Mononuclear cell (primary cell): ENCODE data around the gene HDAC6. TPM values are rescaled to one million over a fixed set of nuclear protein-coding genes. Genes with fewer than 3 reads are reported as not detected.
A peak's percentile ranks its signal among the peaks of the same experiment; 100 is the strongest.

Experiments
- H3K27me3 ChIP-seq: 2 replicates; pipeline ENCODE4 v1.6.0; 2011; ENCODE audit warnings: low read length, control low read depth; ENCODE audit not compliant: insufficient read depth
- H3K4me1 ChIP-seq: 2 replicates; pipeline ENCODE4 v1.5.1; 2011; ENCODE audit warnings: mild to moderate bottlenecking, low read length, control low read depth; ENCODE audit not compliant: insufficient read depth
- H3K4me3 ChIP-seq: 2 replicates; pipeline ENCODE4 v1.5.1; 2011; ENCODE audit warnings: mild to moderate bottlenecking, low read length, moderate library complexity
- H3K9me3 ChIP-seq: 2 replicates; pipeline ENCODE4 v1.5.1; 2011; ENCODE audit warnings: low read depth, mild to moderate bottlenecking, control low read depth, low read length
- total RNA-seq: library from RNA; depleted of rRNA; stranded (reverse); fragments of >200 nt; gene quantifications from one replicate; pipeline ENCODE4 v1.2.3, GENCODE V29; 2012

Gene HDAC6
- total RNA-seq: 21.5 TPM

- Histone ChIP-seq H3K27me3 (no peaks in the 10 kb centered on the region), H3K4me1 (peaks cover 15% of the 10 kb centered on the region), H3K9me3 (no peaks in the 10 kb centered on the region), H3K4me3 (peak within 1 kb of the TSS; percentile 70)
These were observed at the start of gene HDAC6 for GRCh38 chrX:48801280-48802088. Gene HDAC6 (plus strand): TSS chrX:48802067. CDS start chrX:48802693, 626 bp downstream.

GRCh38 chrX:48752498-48752897 lies 49.4 kb upstream of the HDAC6 start:
- Histone ChIP-seq H3K4me1 (no peaks in the 10 kb centered on the region), H3K9me3 (no peaks in the 10 kb centered on the region), H3K4me3 (no peak overlapping the region), H3K27me3 (no peaks in the 10 kb centered on the region)

- no peaks in the 10 kb centered on the region for H3K27me3 ChIP-seq
- H3K4me3 ChIP-seq: no peak overlapping the region
- no peaks in the 10 kb centered on the region for H3K4me1 ChIP-seq
- no peaks in the 10 kb centered on the region for H3K9me3 ChIP-seq
These were observed 48.1 kb upstream of the HDAC6 start for GRCh38 chrX:48753708-48754228.

GRCh38 chrX:48754238-48754637 lies 47.6 kb upstream of the HDAC6 start:
- H3K4me1 ChIP-seq: no peaks in the 10 kb centered on the region

GRCh38 chrX:48761674-48762471 lies 40.0 kb upstream of the HDAC6 start, which contains the start of gene GLOD5:
Gene GLOD5 (plus strand): TSS chrX:48761747. CDS start chrX:48761791, 44 bp downstream.
- H3K4me3 ChIP-seq: no peak within 1 kb of the TSS
- no peaks in the 10 kb centered on the region for H3K27me3 ChIP-seq
- H3K4me1 ChIP-seq: no peaks in the 10 kb centered on the region
- no peaks in the 10 kb centered on the region for H3K9me3 ChIP-seq

More at GRCh38 chrX:48754238-48754637, 47.6 kb upstream of the HDAC6 start:
- Histone ChIP-seq H3K27me3 (no peaks in the 10 kb centered on the region), H3K4me3 (no peak overlapping the region), H3K9me3 (no peaks in the 10 kb centered on the region)

GRCh38 chrX:48769230-48769629 lies 32.6 kb upstream of the HDAC6 start:
- Histone ChIP-seq H3K9me3 (no peaks in the 10 kb centered on the region), H3K27me3 (no peaks in the 10 kb centered on the region), H3K4me1 (no peaks in the 10 kb centered on the region), H3K4me3 (no peak overlapping the region)

- no peak overlapping the region for H3K4me3 ChIP-seq
- no peaks in the 10 kb centered on the region for H3K27me3 ChIP-seq
- H3K9me3 ChIP-seq: no peaks in the 10 kb centered on the region
- no peaks in the 10 kb centered on the region for H3K4me1 ChIP-seq
These were observed 31.6 kb upstream of the HDAC6 start for GRCh38 chrX:48770296-48770695.

GRCh38 chrX:48772602-48773001 lies 29.3 kb upstream of the HDAC6 start:
- H3K4me3 ChIP-seq: no peak overlapping the region
- H3K27me3 ChIP-seq: no peaks in the 10 kb centered on the region
- no peaks in the 10 kb centered on the region for H3K4me1 ChIP-seq
- no peaks in the 10 kb centered on the region for H3K9me3 ChIP-seq

- no peaks in the 10 kb centered on the region for H3K4me1 ChIP-seq
- no peak overlapping the region for H3K4me3 ChIP-seq
- no peaks in the 10 kb centered on the region for H3K27me3 ChIP-seq
- no peaks in the 10 kb centered on the region for H3K9me3 ChIP-seq
These were observed 24.9 kb upstream of the HDAC6 start for GRCh38 chrX:48776818-48777439.

- Histone ChIP-seq H3K27me3 (no peaks in the 10 kb centered on the region), H3K4me3 (no peak overlapping the region), H3K9me3 (no peaks in the 10 kb centered on the region), H3K4me1 (no peaks in the 10 kb centered on the region)
These were observed 22.5 kb upstream of the HDAC6 start for GRCh38 chrX:48779399-48779798.

GRCh38 chrX:48781705-48782104 lies 20.2 kb upstream of the HDAC6 start:
- Histone ChIP-seq H3K4me3 (no peak overlapping the region), H3K9me3 (no peaks in the 10 kb centered on the region), H3K27me3 (no peaks in the 10 kb centered on the region), H3K4me1 (no peaks in the 10 kb centered on the region)

- Histone ChIP-seq H3K9me3 (no peaks in the 10 kb centered on the region), H3K27me3 (no peaks in the 10 kb centered on the region), H3K4me3 (no peak overlapping the region), H3K4me1 (no peaks in the 10 kb centered on the region)
These were observed 19.7 kb upstream of the HDAC6 start for GRCh38 chrX:48782216-48782615.

GRCh38 chrX:48782795-48783194 lies 19.1 kb upstream of the HDAC6 start:
- Histone ChIP-seq H3K9me3 (no peaks in the 10 kb centered on the region), H3K4me1 (no peaks in the 10 kb centered on the region), H3K27me3 (no peaks in the 10 kb centered on the region), H3K4me3 (no peak overlapping the region)

GRCh38 chrX:48784726-48785125 lies 17.1 kb upstream of the HDAC6 start:
- Histone ChIP-seq H3K4me3 (no peak overlapping the region), H3K27me3 (no peaks in the 10 kb centered on the region), H3K4me1 (no peaks in the 10 kb centered on the region), H3K9me3 (no peaks in the 10 kb centered on the region)

GRCh38 chrX:48785186-48785539 lies 16.7 kb upstream of the HDAC6 start:
- H3K4me3 ChIP-seq: no peak overlapping the region
- H3K9me3 ChIP-seq: no peaks in the 10 kb centered on the region
- no peaks in the 10 kb centered on the region for H3K27me3 ChIP-seq
- H3K4me1 ChIP-seq: no peaks in the 10 kb centered on the region
